Natural killer cell (primary cell): ENCODE measurements around the gene DEPDC1. TPM values are rescaled to one million over a fixed set of nuclear protein-coding genes. Genes with fewer than 3 reads are reported as not detected.

Experiments used
- ATAC-seq, 3 donors: fragments of 150-1000 bp in 2 of 3; fragments of 200-7000 bp in 1 of 3; cut with Tn5 transposase; 1 replicate in 1 of 3; 2 replicates in 2 of 3; pipeline ENCODE4 v1.10.0; 2021; ENCODE audit warnings: mild to moderate bottlenecking in 2 of 3, moderate library complexity in 2 of 3
- DNase-seq, 2 donors: peaks; one replicate each; pipeline versions ENCODE4 v3.0.0 to v3.0.0-alpha.2; 2013 to 2021; ENCODE audit warnings: mixed read lengths in 1 of 2
- H3K27ac ChIP-seq: one replicate; pipeline ENCODE4 v1.5.1; 2013; ENCODE audit warnings: mild to moderate bottlenecking, low read length
- H3K27me3 ChIP-seq: one replicate; pipeline ENCODE4 v1.6.1; 2013; ENCODE audit warnings: low read length; ENCODE audit not compliant: control insufficient read depth, insufficient read depth
- H3K36me3 ChIP-seq: one replicate; pipeline ENCODE4 v1.6.1; 2013; ENCODE audit warnings: low read length; ENCODE audit not compliant: control insufficient read depth, insufficient read depth
- H3K4me1 ChIP-seq: one replicate; pipeline ENCODE4 v1.6.1; 2013; ENCODE audit warnings: low read length; ENCODE audit not compliant: control insufficient read depth, insufficient read depth
- H3K4me3 ChIP-seq: one replicate; pipeline ENCODE4 v1.5.1; 2013; ENCODE audit warnings: low read length
- H3K9me3 ChIP-seq: one replicate; pipeline ENCODE4 v1.6.1; 2013; ENCODE audit warnings: low read length; ENCODE audit not compliant: control insufficient read depth, insufficient read depth
- H3K27ac Mint-ChIP-seq, 2 donors: one replicate each; pipeline ENCODE4 v1.8.0; 2022; ENCODE audit warnings: mild to moderate bottlenecking in 2 of 2, mixed read lengths in 2 of 2, moderate library complexity in 1 of 2
- H3K27me3 Mint-ChIP-seq, 2 donors: one replicate each; pipeline ENCODE4 v1.8.0; 2022; ENCODE audit warnings: low read depth in 2 of 2, mixed read lengths in 2 of 2
- H3K36me3 Mint-ChIP-seq: one replicate; pipeline ENCODE4 v1.8.0; 2022; ENCODE audit warnings: mixed read lengths
- H3K4me1 Mint-ChIP-seq, 2 donors: one replicate each; pipeline ENCODE4 v1.8.0; 2022; ENCODE audit warnings: mixed read lengths in 2 of 2
- H3K4me3 Mint-ChIP-seq: one replicate; pipeline ENCODE4 v1.8.0; 2022; ENCODE audit warnings: mild to moderate bottlenecking, moderate library complexity, mixed read lengths
- H3K9me3 Mint-ChIP-seq, 2 donors: one replicate each; pipeline ENCODE4 v1.8.0; 2022; ENCODE audit warnings: mixed read lengths in 2 of 2
- CTCF ChIP-seq: fragments of 200-600 bp; IDR thresholded peaks from one replicate; pipeline ENCODE4 v1.8.0; 2022; ENCODE audit warnings: antibody characterized with exemption
- WGBS: methylation state at CpG from one replicate; pipeline ENCODE4 v1.1.7; 2013; ENCODE audit warnings: missing lambda C conversion rate; ENCODE audit not compliant: insufficient coverage; 5-methylcytosine and 5-hydroxymethylcytosine counted together
- intact Hi-C: fragments of 100-400 bp; cut with micrococcal nuclease; formaldehyde crosslinking; loops from one replicate; pipeline ENCODE4 v1.14.2; 2022
- total RNA-seq, 4 donors: library from RNA; stranded (reverse); fragments of 120-200 nt in 1 of 4; gene quantifications; one replicate each; pipeline versions ENCODE4 v1.2.3 to v1.2.4, GENCODE V29; 2013 to 2022

The DEPDC1 gene
- total RNA-seq, 3 donors from 2014 or later (not counting 1 experiment from before 2014, with no cell fraction given) = not detected

DNA sequence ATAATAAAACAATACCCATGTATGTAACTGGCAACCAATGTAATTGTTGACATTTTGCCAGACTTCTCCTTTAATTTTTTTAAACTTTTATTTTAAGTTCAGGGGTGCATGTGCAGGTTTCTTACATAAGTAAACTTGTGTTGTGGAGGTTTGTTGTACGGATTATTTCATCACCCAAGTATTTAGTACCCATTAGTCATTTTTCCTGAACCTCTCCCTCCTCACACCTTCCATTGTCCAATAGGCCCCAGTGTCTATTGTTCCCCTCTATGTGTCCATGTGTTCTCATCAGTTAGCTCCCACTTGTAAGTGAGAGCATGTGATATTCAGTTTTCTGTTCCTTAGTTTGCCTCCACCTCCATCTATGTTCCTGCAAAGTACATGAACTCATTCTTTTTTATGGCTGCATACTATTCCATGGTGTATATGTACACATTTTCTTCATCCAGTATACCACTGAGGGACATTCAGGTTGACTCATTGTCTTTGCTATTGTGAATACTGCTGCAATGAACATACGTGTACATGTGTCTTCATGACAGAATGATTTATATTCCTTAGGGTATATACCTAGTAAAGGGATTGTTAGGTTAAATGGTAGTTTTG lies 6.7 kb downstream of the DEPDC1 start:
- DNase-seq (no peak), ATAC-seq (no peak)
- Mint-ChIP-seq H3K27ac (no peak overlapping the region), H3K4me3 (no peak overlapping the region), H3K4me1 (peaks cover under 1 to 11% of the 10 kb centered on the region in 2 donors), H3K36me3 (no peaks in the 10 kb centered on the region), H3K27me3 (no peaks in the 10 kb centered on the region), H3K9me3 (no peaks in the 10 kb centered on the region)
- H3K9me3 ChIP-seq = no peaks in the 10 kb centered on the region
- H3K27ac ChIP-seq = no peak overlapping the region
- H3K4me3 ChIP-seq = no peak overlapping the region
- H3K27me3 ChIP-seq = no peaks in the 10 kb centered on the region
- H3K4me1 ChIP-seq = no peaks in the 10 kb centered on the region
- intact Hi-C loops = no loop called here
- H3K36me3 ChIP-seq = no peaks in the 10 kb centered on the region
- WGBS = 100% methylated on average over 1 of the region's 2 CpGs
- no peak for TF ChIP-seq CTCF

- Mint-ChIP-seq H3K4me3 (no peak overlapping the region), H3K27ac (no peak overlapping the region), H3K4me1 (peaks cover 0 to 6% of the 10 kb centered on the region in 2 donors), H3K27me3 (no peaks in the 10 kb centered on the region), H3K36me3 (no peaks in the 10 kb centered on the region), H3K9me3 (no peaks in the 10 kb centered on the region)
- Histone ChIP-seq H3K4me3 (no peak overlapping the region), H3K9me3 (no peaks in the 10 kb centered on the region), H3K36me3 (no peaks in the 10 kb centered on the region), H3K4me1 (no peaks in the 10 kb centered on the region), H3K27me3 (no peaks in the 10 kb centered on the region), H3K27ac (no peak overlapping the region)
- 88% methylated on average over 1 of the region's 3 CpGs for WGBS
- DNase-seq (no peak), ATAC-seq (no peak)
- intact Hi-C loops = no loop called here
- no peak for TF ChIP-seq CTCF
Measured at GRCh38 chr1:68485431-68486022, 11.4 kb downstream of the DEPDC1 start.

GRCh38 chr1:68484618-68485017 lies 12.3 kb downstream of the DEPDC1 start:
- Mint-ChIP-seq H3K4me3 (no peak overlapping the region), H3K36me3 (no peaks in the 10 kb centered on the region), H3K27me3 (no peaks in the 10 kb centered on the region), H3K4me1 (peaks cover 0 to 9% of the 10 kb centered on the region in 2 donors), H3K27ac (no peak overlapping the region), H3K9me3 (no peaks in the 10 kb centered on the region)
- Histone ChIP-seq H3K4me1 (no peaks in the 10 kb centered on the region), H3K27me3 (no peaks in the 10 kb centered on the region), H3K4me3 (no peak overlapping the region), H3K27ac (no peak overlapping the region), H3K36me3 (no peaks in the 10 kb centered on the region), H3K9me3 (no peaks in the 10 kb centered on the region)
- 100% methylated on average over 1 of the region's 1 CpG for WGBS
- intact Hi-C loops = no loop called here
- no peak for TF ChIP-seq CTCF
- no peak for ATAC-seq
- no peak for DNase-seq

- intact Hi-C loops = no loop called here
- Mint-ChIP-seq H3K4me3 (no peak overlapping the region), H3K27me3 (no peaks in the 10 kb centered on the region), H3K4me1 (peaks cover 0 to 9% of the 10 kb centered on the region in 2 donors), H3K9me3 (no peaks in the 10 kb centered on the region), H3K27ac (no peak overlapping the region), H3K36me3 (no peaks in the 10 kb centered on the region)
- H3K4me1 ChIP-seq = no peaks in the 10 kb centered on the region
- peaks cover 2% of the 10 kb centered on the region for H3K36me3 ChIP-seq
- no peak overlapping the region for H3K4me3 ChIP-seq
- DNase-seq (no peak), ATAC-seq (no peak)
- WGBS = 86% methylated on average over 2 of the region's 3 CpGs
- no peak overlapping the region for H3K27ac ChIP-seq
- no peaks in the 10 kb centered on the region for H3K27me3 ChIP-seq
- H3K9me3 ChIP-seq = no peaks in the 10 kb centered on the region
- TF ChIP-seq CTCF = no peak
Measured at GRCh38 chr1:68481041-68481440, 15.8 kb downstream of the DEPDC1 start.
